Breast epithelium (tissue), 4 donors: ENCODE data around the gene TTC27. TPM values are rescaled to one million over a fixed set of nuclear protein-coding genes. Genes with fewer than 3 reads are reported as not detected.

ENCODE experiments used
- DNase-seq, 2 donors: peaks; one replicate each; pipeline ENCODE4 v3.0.0-alpha.2; 2019; ENCODE audit warnings: low spot score in 2 of 2
- H3K27ac ChIP-seq, 2 donors: fragments of 200-600 bp; sonication (generic) in 1 of 2; one replicate each; pipeline ENCODE4 v1.5.1; 2016 to 2019; ENCODE audit warnings: mild to moderate bottlenecking in 1 of 2
- H3K27me3 ChIP-seq, 2 donors: fragments of 200-600 bp; sonication (generic) in 1 of 2; one replicate each; pipeline versions ENCODE4 v1.5.1 to v1.6.0; 2017 to 2019; ENCODE audit warnings: control low read depth in 1 of 2, mild to moderate bottlenecking in 1 of 2
- H3K36me3 ChIP-seq: fragments of 200-600 bp; one replicate; pipeline ENCODE4 v1.5.1; 2019
- H3K4me1 ChIP-seq, 2 donors: fragments of 200-600 bp; sonication (generic); one replicate each; pipeline ENCODE4 v1.5.1; 2016 to 2019; ENCODE audit warnings: control low read depth in 1 of 2
- H3K4me3 ChIP-seq, 3 donors: fragments of 200-600 bp; sonication (generic); 1 replicate in 2 of 3; 2 replicates in 1 of 3; pipeline ENCODE4 v1.5.1; 2016 to 2019; ENCODE audit warnings: mild to moderate bottlenecking in 3 of 3, moderate library complexity in 2 of 3
- H3K9me3 ChIP-seq, 2 donors: fragments of 200-600 bp; sonication (generic) in 1 of 2; one replicate each; pipeline ENCODE4 v1.5.1; 2016 to 2019; ENCODE audit warnings: control low read depth in 1 of 2
- CTCF ChIP-seq, 3 donors: fragments of 450-650 bp; IDR thresholded peaks; one replicate each; pipeline ENCODE4 v1.5.1; 2016 to 2017; ENCODE audit warnings: antibody characterized with exemption in 3 of 3, mild to moderate bottlenecking in 3 of 3, moderate library complexity in 3 of 3
- POLR2A ChIP-seq: fragments of 450-650 bp; IDR thresholded peaks from one replicate; pipeline ENCODE4 v1.6.1; 2016; ENCODE audit warnings: antibody characterized with exemption, mild to moderate bottlenecking, moderate library complexity
- POLR2AphosphoS5 ChIP-seq, 3 donors: sonication (generic); formaldehyde crosslinking; IDR thresholded peaks; one replicate each; pipeline ENCODE4 v1.6.1; 2017; ENCODE audit warnings: antibody characterized with exemption in 3 of 3
- intact Hi-C: fragments of 100-400 bp; cut with DNase I; formaldehyde crosslinking; loops from one replicate; pipeline ENCODE4 v1.15.1; 2023; ENCODE audit warnings: low total_unique reads
- total RNA-seq, 3 donors: library from RNA; depleted of rRNA; stranded (reverse); fragments of >200 nt; gene quantifications; one replicate each; pipeline ENCODE4 v1.1.0, GENCODE V29; 2016

TTC27 gene
- total RNA-seq, 3 donors from 2014 or later = 16.5 to 29.6 (median 19.0) TPM

DNA sequence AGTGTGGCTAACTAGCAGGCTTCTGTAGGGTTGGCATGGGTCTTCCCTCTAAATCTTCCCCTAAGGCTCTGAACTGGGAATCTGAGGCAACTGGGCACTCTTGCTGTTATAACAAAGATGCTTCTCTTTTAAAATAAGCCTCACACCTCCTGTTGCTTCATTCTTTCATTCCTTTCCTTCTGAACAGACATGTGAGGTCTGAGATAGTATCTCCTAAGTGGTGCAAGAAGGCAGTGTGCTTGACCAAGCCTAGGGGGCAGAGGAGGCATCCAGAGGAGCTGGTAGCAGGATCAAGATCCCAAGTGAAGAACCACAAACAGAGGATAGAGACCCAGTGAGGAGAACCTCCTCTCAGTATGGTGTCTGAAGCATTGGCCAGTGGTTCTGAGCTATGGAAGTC lies 90.9 kb downstream of the TTC27 start:
- Histone ChIP-seq H3K4me1 (no peaks in the 10 kb centered on the region), H3K27ac (no peak overlapping the region), H3K4me3 (no peak overlapping the region), H3K36me3 (no peaks in the 10 kb centered on the region), H3K9me3 (no peaks in the 10 kb centered on the region), H3K27me3 (no peaks in the 10 kb centered on the region)
- intact Hi-C loops = no loop called here
- no peak for TF ChIP-seq POLR2A
- TF ChIP-seq POLR2AphosphoS5 (IDR thresholded peaks at IDR 0.05) = no peak
- TF ChIP-seq CTCF (IDR thresholded peaks at IDR 0.05) = no peak
- DNase-seq = no peak

- no peaks in the 10 kb centered on the region for H3K27me3 ChIP-seq
- H3K4me3 ChIP-seq = no peak overlapping the region
- H3K9me3 ChIP-seq = no peaks in the 10 kb centered on the region
- no peak overlapping the region for H3K27ac ChIP-seq
- intact Hi-C loops = no loop called here
- DNase-seq = no peak
- TF ChIP-seq CTCF (IDR thresholded peaks at IDR 0.05) = no peak
- no peak for TF ChIP-seq POLR2A
- no peak for TF ChIP-seq POLR2AphosphoS5 (IDR thresholded peaks at IDR 0.05)
- H3K4me1 ChIP-seq = no peaks in the 10 kb centered on the region
- no peaks in the 10 kb centered on the region for H3K36me3 ChIP-seq
Observed at GRCh38 chr2:32719430-32719829, 91.6 kb downstream of the TTC27 start.

DNA sequence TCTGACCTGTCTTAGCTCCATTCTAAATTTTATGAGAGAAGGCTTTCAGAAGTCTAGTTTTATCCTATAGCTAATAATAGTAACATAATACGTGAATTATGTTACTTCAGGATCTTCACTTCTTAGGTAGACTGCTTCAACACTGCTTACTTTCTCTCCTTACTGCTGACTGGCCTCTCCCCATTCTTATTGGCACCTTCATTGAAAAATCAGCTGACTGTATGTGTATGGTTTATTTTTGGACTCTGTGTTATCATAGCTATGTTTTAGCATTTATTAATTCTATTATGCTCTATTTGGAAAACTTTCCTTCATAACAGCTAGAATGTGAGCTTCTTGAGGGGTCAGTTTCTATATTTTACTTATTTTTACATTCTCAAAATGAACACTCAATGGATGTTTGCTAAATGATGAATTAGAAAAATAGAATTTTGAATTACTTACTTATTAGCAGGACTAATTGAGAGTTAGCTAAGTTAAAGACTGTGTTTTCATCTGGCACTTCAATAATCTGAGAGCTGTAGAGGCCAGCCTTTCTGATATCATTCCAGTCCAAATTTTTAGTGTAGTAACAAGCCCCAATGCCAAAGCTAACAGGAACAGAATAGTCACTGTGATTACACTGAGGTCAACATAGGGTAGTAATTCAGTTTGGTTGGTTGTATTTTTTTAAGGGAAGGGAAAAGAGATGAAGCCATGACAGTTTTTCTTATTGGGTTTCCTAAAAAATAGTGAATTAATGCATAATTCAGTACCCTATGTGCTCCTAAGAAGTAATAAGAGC lies 92.3 kb downstream of the TTC27 start:
- Histone ChIP-seq H3K27ac (no peak overlapping the region), H3K9me3 (no peaks in the 10 kb centered on the region), H3K36me3 (no peaks in the 10 kb centered on the region), H3K27me3 (no peaks in the 10 kb centered on the region), H3K4me3 (no peak overlapping the region), H3K4me1 (no peaks in the 10 kb centered on the region)
- no peak for TF ChIP-seq CTCF (IDR thresholded peaks at IDR 0.05)
- TF ChIP-seq POLR2AphosphoS5 (IDR thresholded peaks at IDR 0.05) = no peak
- no peak for TF ChIP-seq POLR2A
- intact Hi-C loops = no loop called here
- no peak for DNase-seq

GRCh38 chr2:32720771-32721170 lies 92.9 kb downstream of the TTC27 start:
- Histone ChIP-seq H3K36me3 (no peaks in the 10 kb centered on the region), H3K27me3 (no peaks in the 10 kb centered on the region), H3K27ac (no peak overlapping the region), H3K4me1 (no peaks in the 10 kb centered on the region), H3K4me3 (no peak overlapping the region), H3K9me3 (no peaks in the 10 kb centered on the region)
- no peak for TF ChIP-seq POLR2A
- intact Hi-C loops = no loop called here
- DNase-seq = no peak

DNA sequence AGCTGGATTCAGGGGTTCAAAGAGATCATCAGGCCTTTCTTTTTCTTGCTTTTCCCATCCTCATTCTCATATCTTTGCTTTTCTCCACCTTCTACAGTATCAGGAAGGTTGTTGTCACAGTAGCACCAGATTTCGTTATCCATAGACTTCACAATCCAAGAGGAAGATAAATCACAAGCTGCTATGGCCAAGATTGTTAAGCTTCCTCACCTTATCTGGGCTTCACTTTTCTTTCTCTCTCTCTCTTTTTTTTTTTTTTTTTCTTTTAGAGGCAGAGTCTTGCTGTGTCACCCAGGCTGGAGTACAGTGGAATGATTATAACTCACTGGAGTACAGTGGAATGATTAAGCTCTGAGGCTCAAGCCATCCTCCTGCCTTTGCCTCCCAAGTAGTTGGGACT lies 93.5 kb downstream of the TTC27 start:
- Histone ChIP-seq H3K27me3 (no peaks in the 10 kb centered on the region), H3K36me3 (no peaks in the 10 kb centered on the region), H3K27ac (no peak overlapping the region), H3K4me3 (no peak overlapping the region), H3K4me1 (no peaks in the 10 kb centered on the region), H3K9me3 (no peaks in the 10 kb centered on the region)
- TF ChIP-seq POLR2A = no peak
- no peak for TF ChIP-seq POLR2AphosphoS5 (IDR thresholded peaks at IDR 0.05)
- TF ChIP-seq CTCF (IDR thresholded peaks at IDR 0.05) = no peak
- intact Hi-C loops = no loop called here
- no peak for DNase-seq
